ENCODE results near the gene FMO4.
"Not testable (repeated sequence)": the region's sequence is repeated elsewhere in the genome, so short reads cannot be mapped to it uniquely, and the experiment has no call there.

Gene FMO4

DNA sequence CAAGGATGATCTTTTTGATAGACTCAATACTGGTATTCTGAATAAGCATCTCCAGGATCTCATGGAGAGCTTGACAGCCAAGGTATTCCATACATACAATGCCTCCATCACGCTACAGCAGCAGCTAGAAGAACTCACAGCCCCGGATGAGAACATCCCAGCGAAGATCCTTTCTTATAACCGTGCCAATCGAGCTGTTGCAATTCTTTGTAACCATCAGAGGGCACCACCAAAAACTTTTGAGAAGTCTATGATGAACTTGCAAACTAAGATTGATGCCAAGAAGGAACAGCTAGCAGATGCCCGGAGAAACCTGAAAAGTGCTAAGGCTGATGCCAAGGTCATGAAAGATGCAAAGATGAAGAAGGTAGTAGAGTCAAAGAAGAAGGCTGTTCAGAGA, 25.4 kb downstream of the FMO4 start:
- not testable (repeated sequence) for DNase-seq

DNA sequence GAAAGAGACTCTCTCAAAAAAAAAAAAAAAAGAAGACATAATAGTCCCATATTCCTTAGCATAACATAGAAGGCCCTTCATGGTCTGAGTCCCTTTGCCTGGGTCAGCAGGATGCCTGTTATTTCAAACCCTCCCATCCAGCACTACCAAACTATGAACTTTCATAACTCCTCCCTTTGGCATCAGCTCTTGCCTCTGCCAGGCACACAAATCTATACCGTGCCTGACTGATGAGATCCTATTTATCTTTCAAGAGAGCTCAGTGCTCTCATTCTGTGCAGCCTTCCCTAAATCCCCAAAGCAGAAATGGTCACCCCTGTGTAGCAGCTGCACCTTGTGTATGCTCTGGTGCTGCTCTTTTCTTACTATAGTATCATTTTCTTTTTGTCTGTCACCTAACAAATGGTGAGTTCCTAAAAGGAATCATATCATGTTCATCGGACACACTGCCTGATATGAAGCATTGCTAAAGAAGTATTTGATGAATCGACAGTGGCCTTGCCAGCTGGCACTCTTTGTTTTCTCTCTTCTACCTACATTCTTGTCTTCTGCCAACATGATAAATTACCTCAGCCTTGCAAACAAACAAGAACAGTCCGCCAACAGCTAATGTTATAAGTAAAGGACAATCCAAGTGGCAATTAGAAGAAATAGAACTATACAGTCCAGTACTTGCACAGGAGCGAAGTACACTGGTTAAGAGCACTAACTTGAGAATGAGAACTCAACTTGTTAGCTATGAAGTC, 29.9 kb downstream of the FMO4 start:
- DNase-seq: no peak

DNA sequence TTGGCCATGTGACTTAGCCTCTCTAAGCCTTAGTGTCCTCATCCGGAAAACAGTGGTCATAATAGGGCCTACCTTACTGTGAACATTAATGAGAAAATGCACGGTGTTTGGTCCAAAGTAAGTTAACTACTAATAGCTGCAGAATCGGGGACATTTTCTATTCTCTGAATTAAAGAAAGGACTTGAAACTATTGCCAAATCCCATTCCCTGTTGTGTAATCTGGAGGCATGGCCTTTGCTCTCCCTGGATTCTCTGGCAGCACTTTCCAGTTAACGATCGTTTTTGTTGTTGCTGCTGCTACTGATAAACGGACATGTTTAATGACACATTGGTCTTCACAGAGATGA, 30.5 kb downstream of the FMO4 start:
- no peak for DNase-seq

GRCh38 chr1:171345536-171345935, 31.6 kb downstream of the FMO4 start:
- DNase-seq: no peak

DNA sequence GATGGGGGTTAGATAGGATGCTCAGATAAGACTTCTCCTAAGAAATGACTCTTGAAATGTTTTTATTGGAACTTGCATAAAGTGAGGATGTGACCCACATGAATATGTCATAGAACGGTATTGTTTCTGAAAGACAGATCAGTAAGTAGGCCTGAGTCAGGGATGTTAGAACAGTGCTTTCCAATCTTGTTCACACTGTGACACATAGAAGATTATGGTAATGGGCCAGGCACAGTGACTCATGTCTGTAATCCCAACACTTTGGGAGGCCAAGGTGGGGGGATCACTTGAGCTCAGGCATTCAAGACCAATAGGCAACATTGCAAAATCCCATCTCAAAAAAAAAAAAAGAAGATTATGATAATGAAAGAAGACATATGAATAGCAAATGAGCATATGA, 32.9 kb downstream of the FMO4 start:
- DNase-seq: no peak

DNA sequence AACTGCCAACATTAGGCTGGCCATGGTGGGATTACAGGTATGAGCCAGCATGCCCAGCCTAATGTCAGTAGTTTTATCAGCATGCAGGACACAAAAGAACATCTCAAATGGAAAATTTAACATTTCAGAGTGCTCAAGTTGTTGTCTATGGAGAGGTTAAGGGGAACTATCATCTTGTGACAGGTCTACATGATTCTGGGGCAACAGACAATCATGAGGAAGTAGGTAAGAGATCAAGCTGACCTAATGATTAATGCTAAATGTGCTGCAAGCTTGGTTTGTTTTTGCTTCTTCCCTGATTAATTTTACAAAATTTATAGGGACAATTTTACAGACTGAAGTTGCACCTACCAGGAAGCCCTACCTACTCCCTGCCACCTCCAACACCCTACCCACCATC, 36.6 kb downstream of the FMO4 start:
- no peak for DNase-seq

DNA sequence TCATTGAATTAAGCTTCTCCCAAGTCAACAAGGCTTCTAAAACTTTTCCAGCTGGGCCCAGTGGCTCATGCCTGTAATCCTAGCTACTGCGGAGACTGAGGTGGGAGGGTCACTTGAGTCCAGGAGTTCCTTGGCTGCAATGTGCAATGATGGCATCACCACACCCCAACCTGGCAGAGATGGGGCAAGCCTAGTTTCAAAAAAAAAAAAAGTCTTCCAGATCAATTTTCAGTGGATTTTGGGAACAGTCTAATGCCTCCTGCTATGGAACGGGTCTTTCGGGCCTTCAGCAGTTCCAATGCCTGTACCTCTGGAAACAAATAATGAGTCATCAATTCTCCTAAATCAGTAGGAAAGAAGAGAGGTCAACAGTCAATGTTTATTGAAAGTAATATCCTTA, 38.0 kb downstream of the FMO4 start:
- no peak for DNase-seq

- no peak for DNase-seq
These were observed 38.6 kb downstream of the FMO4 start for GRCh38 chr1:171352554-171352953.

GRCh38 chr1:171355727-171356126, 41.7 kb downstream of the FMO4 start:
- DNase-seq: no peak

DNA sequence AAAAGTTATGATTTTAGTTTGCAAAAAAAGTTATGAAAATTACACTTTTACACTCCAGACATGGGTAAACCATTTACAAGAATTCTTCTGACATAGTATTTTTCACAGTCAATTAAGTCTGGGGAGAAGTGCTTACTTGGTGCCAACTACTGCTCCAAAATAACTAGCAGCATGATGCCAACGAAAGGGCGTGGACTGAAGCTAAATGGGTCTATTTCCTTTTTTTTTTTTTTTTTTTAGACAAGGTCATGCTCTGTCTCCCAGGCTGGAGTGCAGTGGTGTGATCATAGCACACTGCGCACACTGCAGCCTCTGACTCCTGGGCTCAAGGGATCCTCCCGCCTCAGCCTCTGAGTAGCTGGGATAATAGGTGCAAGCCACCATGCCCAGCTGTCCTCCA, 43.2 kb downstream of the FMO4 start:
- no peak for DNase-seq

DNA sequence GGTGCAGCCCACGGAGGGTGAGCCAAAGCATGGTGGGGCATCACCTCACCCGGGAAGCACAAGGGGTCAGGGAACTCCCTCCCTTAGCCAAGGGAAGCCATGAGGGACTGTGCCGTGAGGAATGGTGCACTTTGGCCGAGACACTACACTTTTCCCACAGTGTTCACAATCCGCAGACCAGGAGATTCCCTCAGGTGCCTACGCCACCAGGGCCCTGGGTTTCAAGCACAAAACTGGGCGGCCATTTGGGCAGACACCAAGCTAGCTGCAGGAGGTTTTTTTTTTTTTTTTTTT, 45.3 kb downstream of the FMO4 start:
- DNase-seq: not testable (repeated sequence)

- DNase-seq: not testable (repeated sequence)
These were observed 45.9 kb downstream of the FMO4 start for GRCh38 chr1:171359731-171360527.

DNA sequence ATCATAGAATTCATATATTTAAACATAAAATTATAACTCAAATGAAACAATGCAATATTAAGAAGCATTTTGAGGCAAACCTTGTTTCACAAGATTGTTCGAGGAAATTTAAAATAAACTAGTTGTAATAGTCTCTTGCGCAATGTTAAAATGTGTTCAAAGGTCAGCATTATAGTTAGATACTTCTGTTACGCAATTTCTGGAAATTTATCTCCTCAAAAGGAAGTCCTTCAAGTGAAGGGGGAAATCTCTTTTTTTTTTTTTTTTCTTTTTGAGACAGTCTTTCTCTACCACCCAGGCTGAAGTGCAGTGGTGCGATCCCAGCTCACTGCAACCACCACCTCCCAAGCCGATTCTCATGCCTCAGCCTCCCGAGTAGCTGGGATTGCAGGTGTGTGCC, 52.1 kb downstream of the FMO4 start:
- DNase-seq: no peak

GRCh38 chr1:171366816-171367215, 52.8 kb downstream of the FMO4 start:
- DNase-seq: no peak

DNA sequence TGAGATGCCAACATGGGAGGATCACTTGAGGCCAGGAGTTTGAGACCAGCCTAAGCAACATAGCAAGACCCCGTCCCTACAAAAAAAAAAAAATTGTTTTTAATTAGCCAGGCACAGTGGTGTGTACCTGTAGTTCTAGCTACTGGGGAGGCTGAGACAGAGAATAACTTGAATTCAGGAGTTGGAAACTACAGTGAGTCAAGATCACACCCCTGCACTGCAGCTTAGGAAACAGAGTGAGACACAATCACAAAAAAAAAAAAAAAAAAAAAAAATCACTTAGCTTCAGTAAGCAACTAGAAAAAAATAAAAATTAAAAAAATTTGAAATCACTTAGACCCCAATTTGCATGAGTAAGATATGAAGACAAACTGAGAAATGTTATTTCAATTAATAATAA, 53.5 kb downstream of the FMO4 start:
- no peak for DNase-seq

DNA sequence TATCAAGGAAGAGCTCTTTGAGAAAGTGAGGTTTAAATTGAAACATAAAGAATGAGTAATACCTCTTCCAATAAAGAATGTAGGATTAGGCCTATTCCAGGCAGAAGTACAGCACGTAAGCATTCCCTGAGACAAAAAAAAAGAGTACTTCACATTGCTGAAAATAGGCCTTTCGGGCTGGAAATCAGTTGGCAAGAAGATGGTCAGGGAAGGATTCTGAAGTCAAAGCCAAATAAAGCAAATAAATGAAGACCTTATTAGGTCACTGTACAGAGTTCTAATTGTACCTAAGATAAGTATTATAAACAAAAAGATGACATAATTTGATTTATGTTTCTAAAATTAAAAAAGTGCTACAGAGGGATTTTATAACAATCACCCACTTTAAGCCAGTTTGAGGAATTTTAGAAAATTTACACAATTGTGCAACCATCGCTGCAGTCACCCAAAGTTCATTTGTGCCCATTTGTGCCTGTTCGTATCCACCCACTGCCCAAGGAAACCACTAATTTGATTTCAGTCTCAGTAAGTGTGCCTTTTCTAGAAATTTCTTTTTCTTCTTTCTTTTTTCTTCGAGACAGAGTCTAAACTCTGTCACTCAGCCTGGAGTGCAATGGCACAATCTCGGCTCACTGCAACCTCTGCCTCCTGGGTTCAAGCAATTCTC, 58.6 kb downstream of the FMO4 start:
- DNase-seq: no peak

DNA sequence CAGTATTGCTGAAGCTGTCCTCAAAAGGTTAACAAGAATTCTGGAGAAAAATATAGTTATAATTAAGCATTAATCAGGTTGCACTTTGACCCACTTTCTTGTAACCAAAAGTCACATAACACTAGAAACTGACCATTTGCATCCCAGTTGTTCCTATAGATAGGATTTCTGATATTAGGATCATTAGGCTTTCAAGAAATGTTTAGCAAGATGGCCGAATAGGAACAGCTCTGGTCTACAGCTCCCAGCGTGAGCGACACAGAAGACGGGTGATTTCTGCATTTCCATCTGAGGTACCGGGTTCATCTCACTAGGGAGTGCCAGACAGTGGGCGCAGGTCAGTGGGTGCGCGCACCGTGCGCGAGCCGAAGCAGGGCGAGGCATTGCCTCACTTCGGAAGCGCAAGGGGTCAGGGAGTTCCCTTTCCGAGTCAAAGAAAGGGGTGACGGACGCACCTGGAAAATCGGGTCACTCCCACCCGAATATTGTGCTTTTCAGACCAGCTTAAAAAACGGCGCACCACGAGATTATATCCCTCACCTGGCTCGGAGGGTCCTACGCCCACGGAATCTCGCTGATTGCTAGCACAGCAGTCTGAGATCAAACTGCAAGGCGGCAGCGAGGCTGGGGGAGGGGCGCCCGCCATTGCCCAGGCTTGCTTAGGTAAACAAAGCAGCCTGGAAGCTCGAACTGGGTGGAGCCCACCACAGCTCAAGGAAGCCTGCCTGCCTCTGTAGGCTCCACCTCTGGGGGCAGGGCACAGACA, 59.6 kb downstream of the FMO4 start:
- DNase-seq: not testable (repeated sequence)

- no peak for DNase-seq
These were observed 65.9 kb downstream of the FMO4 start for GRCh38 chr1:171379846-171380245.

GRCh38 chr1:171381866-171382210, 67.9 kb downstream of the FMO4 start:
- no peak for DNase-seq

GRCh38 chr1:171384496-171384895, 70.5 kb downstream of the FMO4 start:
- no peak for DNase-seq

- DNase-seq: no peak
These were observed 75.2 kb downstream of the FMO4 start for GRCh38 chr1:171389171-171389570.

- DNase-seq: not testable (repeated sequence)
These were observed 76.8 kb downstream of the FMO4 start for GRCh38 chr1:171390740-171391139.

All from cortex of kidney (tissue), 1 donor.